Ascending aorta (tissue), 2 donors: Measurements from ENCODE around the gene ROBO3. TPM values are rescaled to one million over a fixed set of nuclear protein-coding genes. Genes with fewer than 3 reads are reported as not detected.

Experiments used
- DNase-seq, 2 donors: peaks; one replicate each; pipeline ENCODE4 v3.0.0-alpha.2; 2019; ENCODE audit warnings: low spot score in 2 of 2
- H3K27ac ChIP-seq, 2 donors: fragments of 200-600 bp; sonication (generic); one replicate each; pipeline ENCODE4 v1.5.1; 2016 to 2017; ENCODE audit warnings: mild to moderate bottlenecking in 1 of 2
- H3K27me3 ChIP-seq: fragments of 200-600 bp; sonication (generic); one replicate; pipeline ENCODE4 v1.5.1; 2017
- H3K36me3 ChIP-seq, 2 donors: fragments of 200-600 bp; sonication (generic); one replicate each; pipeline ENCODE4 v1.5.1; 2016
- H3K4me1 ChIP-seq, 2 donors: fragments of 200-600 bp; sonication (generic); one replicate each; pipeline ENCODE4 v1.5.1; 2016 to 2017; ENCODE audit warnings: mild to moderate bottlenecking in 1 of 2
- H3K4me3 ChIP-seq, 2 donors: fragments of 200-600 bp; sonication (generic); one replicate each; pipeline ENCODE4 v1.5.1; 2016 to 2017; ENCODE audit warnings: mild to moderate bottlenecking in 1 of 2
- H3K9me3 ChIP-seq, 2 donors: fragments of 200-600 bp; sonication (generic); one replicate each; pipeline ENCODE4 v1.5.1; 2016
- CTCF ChIP-seq, 3 experiments: fragments of 200-600 bp in 2 of 3; fragments of 450-650 bp in 1 of 3; sonication (generic) in 2 of 3; IDR thresholded peaks; one replicate each; pipeline ENCODE4 v1.5.1; 2016 to 2019; ENCODE audit warnings: antibody characterized with exemption in 3 of 3, mild to moderate bottlenecking in 1 of 3, moderate library complexity in 1 of 3
- intact Hi-C: fragments of 100-400 bp; cut with DNase I; formaldehyde crosslinking; loops from one replicate; pipeline ENCODE4 v1.15.1; 2023
- total RNA-seq: library from RNA; depleted of rRNA; stranded (reverse); fragments of >200 nt; gene quantifications from one replicate; pipeline ENCODE4 v1.1.0, GENCODE V29; 2016

ROBO3 gene
- total RNA-seq, 1 donor from 2014 or later, result 37.5 TPM

GRCh38 chr11:124928942-124929665 lies 63.9 kb downstream of the ROBO3 start:
- Histone ChIP-seq H3K4me3 (no peak overlapping the region), H3K36me3 (no peaks in the 10 kb centered on the region), H3K27ac (no peak overlapping the region), H3K4me1 (no peaks in the 10 kb centered on the region), H3K9me3 (no peaks in the 10 kb centered on the region), H3K27me3 (no peaks in the 10 kb centered on the region)
- no peak for DNase-seq
- no peak for TF ChIP-seq CTCF (IDR thresholded peaks at IDR 0.05)
- intact Hi-C loops, result no loop called here

- Histone ChIP-seq H3K36me3 (no peaks in the 10 kb centered on the region), H3K27me3 (no peaks in the 10 kb centered on the region), H3K4me1 (no peaks in the 10 kb centered on the region), H3K4me3 (no peak overlapping the region), H3K9me3 (no peaks in the 10 kb centered on the region), H3K27ac (no peak overlapping the region)
- DNase-seq, result no peak
- TF ChIP-seq CTCF (IDR thresholded peaks at IDR 0.05), result no peak
- intact Hi-C loops, result no loop called here
Observed at GRCh38 chr11:124930799-124931198, 65.6 kb downstream of the ROBO3 start.

Other genes starting within 250 kb of the ROBO3 start
- gene TBRG1, start 242.6 kb upstream of the ROBO3 start, total RNA-seq, result 21.2 TPM
- 4.8 TPM for gene SIAE, start 191.7 kb upstream of the ROBO3 start, total RNA-seq
- gene SPA17, start 191.5 kb upstream of the ROBO3 start, total RNA-seq, result not detected
- gene NRGN, start 125.5 kb upstream of the ROBO3 start, total RNA-seq, result 5.3 TPM
- gene VSIG2, start 113.2 kb upstream of the ROBO3 start, total RNA-seq, result not detected
- gene ESAM, start 103.1 kb upstream of the ROBO3 start, total RNA-seq, result 257 TPM
- gene MSANTD2, start 65.0 kb upstream of the ROBO3 start, total RNA-seq, result 21.4 TPM
- gene ROBO4, start 32.4 kb downstream of the ROBO3 start, total RNA-seq, result 51.5 TPM
- not detected for gene HEPN1, start 53.8 kb downstream of the ROBO3 start, total RNA-seq
- not detected for gene HEPACAM, start 70.6 kb downstream of the ROBO3 start, total RNA-seq
- not detected for gene CCDC15, start 88.8 kb downstream of the ROBO3 start, total RNA-seq
- 1.5 TPM for gene SLC37A2, start 197.9 kb downstream of the ROBO3 start, total RNA-seq
- gene TMEM218, start 246.2 kb downstream of the ROBO3 start, total RNA-seq, result 0.64 TPM